ENCODE results near the gene FOXB2.

Gene FOXB2

GRCh38 chr9:77066388-77066787 is 46.9 kb downstream of the FOXB2 start:
- no peak for DNase-seq (ENCODE audit: low read depth)
